Ishikawa (cell line): ENCODE measurements around the gene TPO.

Experiments used
- CEBPB ChIP-seq: IDR thresholded peaks from 2 replicates; pipeline ENCODE4 v1.6.1; 2012
- CREB1 ChIP-seq: IDR thresholded peaks from 2 replicates; pipeline ENCODE4 v1.6.1; 2012; ENCODE audit warnings: low read depth
- EGR1 ChIP-seq: IDR thresholded peaks from 2 replicates; pipeline ENCODE4 v1.6.1; 2012
- EP300 ChIP-seq: IDR thresholded peaks from 2 replicates; pipeline ENCODE4 v1.6.1; 2012; ENCODE audit warnings: borderline replicate concordance
- FOXM1 ChIP-seq: IDR thresholded peaks from 2 replicates; pipeline ENCODE4 v1.6.1; 2012; ENCODE audit warnings: low read depth, borderline replicate concordance
- MAX ChIP-seq: IDR thresholded peaks from 2 replicates; pipeline ENCODE4 v1.6.1; 2012
- NFIC ChIP-seq: IDR thresholded peaks from 2 replicates; pipeline ENCODE4 v1.6.1; 2012
- RAD21 ChIP-seq: IDR thresholded peaks from 2 replicates; pipeline ENCODE4 v1.6.1; 2012; ENCODE audit warnings: low read depth
- REST ChIP-seq: IDR thresholded peaks from 2 replicates; pipeline ENCODE4 v1.6.1; 2012; ENCODE audit warnings: low read depth, mild to moderate bottlenecking
- TCF12 ChIP-seq: IDR thresholded peaks from 2 replicates; pipeline ENCODE4 v1.6.1; 2012; ENCODE audit warnings: low read depth
- YY1 ChIP-seq: IDR thresholded peaks from 2 replicates; pipeline ENCODE4 v1.6.1; 2012; ENCODE audit warnings: low read depth
- ZBTB7A ChIP-seq: IDR thresholded peaks from 2 replicates; pipeline ENCODE4 v1.6.1; 2012; ENCODE audit warnings: low read depth

GRCh38 chr2:1450915-1451314 lies 37.7 kb downstream of the TPO start:
- no peak for TF ChIP-seq RAD21
- no peak for TF ChIP-seq CREB1
- TF ChIP-seq FOXM1, result no peak
- TF ChIP-seq CEBPB, result no peak
- no peak for TF ChIP-seq EP300
- TF ChIP-seq MAX, result no peak
- TF ChIP-seq REST, result no peak
- no peak for TF ChIP-seq TCF12
- TF ChIP-seq YY1, result no peak
- TF ChIP-seq ZBTB7A, result no peak
- TF ChIP-seq EGR1, result no peak
- TF ChIP-seq NFIC, result no peak
